SK-N-SH treated with all-trans-retinoic acid at 6 μM for 48 hours (cell line): ENCODE measurements around the gene COL5A2.
A peak's percentile ranks its signal among the peaks of the same experiment; 100 is the strongest.

Experiments
- ATAC-seq: fragments of 200-7000 bp; cut with Tn5 transposase; 3 replicates; pipeline ENCODE4 v1.9.1; 2020; ENCODE audit warnings: mild to moderate bottlenecking, moderate library complexity
- ARNTL ChIP-seq: fragments of 450-650 bp; formaldehyde crosslinking; IDR thresholded peaks from 2 replicates; pipeline ENCODE4 v1.5.0; 2020; ENCODE audit warnings: low read depth, mild to moderate bottlenecking, moderate library complexity, borderline replicate concordance
- BACH2 ChIP-seq: fragments of 250-450 bp; sonication (Bioruptor Pico); IDR thresholded peaks from 2 replicates; pipeline ENCODE4 v1.9.0; 2021; ENCODE audit warnings: mild to moderate bottlenecking, borderline replicate concordance
- CSDC2 ChIP-seq: fragments of 250-450 bp; sonication (Bioruptor Pico); IDR thresholded peaks from 2 replicates; pipeline ENCODE4 v1.5.0; 2020; ENCODE audit warnings: mild to moderate bottlenecking, moderate library complexity
- ESRRG ChIP-seq: fragments of 250-450 bp; sonication (Bioruptor Pico); IDR thresholded peaks from 2 replicates; pipeline ENCODE4 v1.6.1; 2021; ENCODE audit warnings: mild to moderate bottlenecking
- GLIS3 ChIP-seq: fragments of 250-450 bp; sonication (Bioruptor Pico); IDR thresholded peaks from 2 replicates; pipeline ENCODE4 v1.5.0; 2020; ENCODE audit warnings: mild to moderate bottlenecking, moderate library complexity
- ISL1 ChIP-seq: fragments of 250-450 bp; sonication (Bioruptor Pico); IDR thresholded peaks from 2 replicates; pipeline ENCODE4 v2.1.2; 2022; ENCODE audit warnings: mild to moderate bottlenecking, moderate library complexity
- OSR1 ChIP-seq: fragments of 250-450 bp; sonication (Bioruptor Pico); IDR thresholded peaks from 2 replicates; pipeline ENCODE4 v1.8.0; 2022; ENCODE audit warnings: moderate library complexity, mild to moderate bottlenecking, inconsistent platforms
- PPARA ChIP-seq: fragments of 250-450 bp; sonication (Bioruptor Pico); IDR thresholded peaks from 2 replicates; pipeline ENCODE4 v1.5.0; 2020; ENCODE audit warnings: mild to moderate bottlenecking, borderline replicate concordance
- SNAI2 ChIP-seq: fragments of 250-450 bp; sonication (Bioruptor Pico); IDR thresholded peaks from 2 replicates; pipeline ENCODE4 v1.5.0; 2020; ENCODE audit warnings: mild to moderate bottlenecking, moderate library complexity
- TCF4 ChIP-seq: fragments of 250-450 bp; sonication (Bioruptor Pico); IDR thresholded peaks from 2 replicates; pipeline ENCODE4 v1.8.0; 2021; ENCODE audit warnings: mild to moderate bottlenecking, moderate library complexity, borderline replicate concordance
- TOX ChIP-seq: fragments of 250-450 bp; sonication (Bioruptor Pico); IDR thresholded peaks from 2 replicates; pipeline ENCODE4 v1.8.0; 2021; ENCODE audit warnings: mild to moderate bottlenecking, moderate library complexity, borderline replicate concordance
- ZC3H10 ChIP-seq: fragments of 250-450 bp; sonication (Bioruptor Pico); IDR thresholded peaks from 2 replicates; pipeline ENCODE4 v1.5.1; 2021; ENCODE audit warnings: mild to moderate bottlenecking, moderate library complexity
- ZFP3 ChIP-seq: fragments of 250-450 bp; sonication (Bioruptor Pico); IDR thresholded peaks from 2 replicates; pipeline ENCODE4 v1.5.0; 2020; ENCODE audit warnings: mild to moderate bottlenecking, moderate library complexity
- ZFP30 ChIP-seq: fragments of 450-650 bp; formaldehyde crosslinking; IDR thresholded peaks from 2 replicates; pipeline ENCODE4 v1.5.0; 2022; ENCODE audit warnings: mild to moderate bottlenecking, moderate library complexity
- ZNF565 ChIP-seq: fragments of 450-650 bp; formaldehyde crosslinking; conservative IDR thresholded peaks from 2 replicates; pipeline ENCODE4 v1.5.0; 2020; ENCODE audit warnings: low read depth, mild to moderate bottlenecking, moderate library complexity
- ZNF70 ChIP-seq: fragments of 450-650 bp; formaldehyde crosslinking; IDR thresholded peaks from 2 replicates; pipeline ENCODE4 v1.5.0; 2020; ENCODE audit warnings: mild to moderate bottlenecking, moderate library complexity
- ZNF8 ChIP-seq: fragments of 450-650 bp; formaldehyde crosslinking; IDR thresholded peaks from 2 replicates; pipeline ENCODE4 v1.5.0; 2020; ENCODE audit warnings: mild to moderate bottlenecking, moderate library complexity
- TF ChIP-seq, protein P1 (sequence below): fragments of 250-450 bp; sonication (Bioruptor Pico); IDR thresholded peaks from 2 replicates; pipeline ENCODE4 v1.5.0; 2020; ENCODE audit warnings: mild to moderate bottlenecking, moderate library complexity
- TF ChIP-seq, protein P2 (sequence below): fragments of 250-450 bp; sonication (Bioruptor Pico); IDR thresholded peaks from 2 replicates; pipeline ENCODE4 v1.5.1; 2020; ENCODE audit warnings: low read depth, mild to moderate bottlenecking, moderate library complexity
- TF ChIP-seq, protein P3 (sequence below): fragments of 250-450 bp; sonication (Bioruptor Pico); IDR thresholded peaks from 2 replicates; pipeline ENCODE4 v1.8.0; 2021; ENCODE audit warnings: low read depth, mild to moderate bottlenecking, moderate library complexity, borderline replicate concordance
- TF ChIP-seq, protein P4 (sequence below): fragments of 250-450 bp; sonication (Bioruptor Pico); IDR thresholded peaks from 2 replicates; pipeline ENCODE4 v1.8.0; 2020; ENCODE audit warnings: mild to moderate bottlenecking, moderate library complexity, borderline replicate concordance
- TF ChIP-seq, protein P5 (sequence below): fragments of 250-450 bp; sonication (Bioruptor Pico); IDR thresholded peaks from 2 replicates; pipeline ENCODE4 v1.5.1; 2021; ENCODE audit warnings: mild to moderate bottlenecking, moderate library complexity

Gene COL5A2

DNA sequence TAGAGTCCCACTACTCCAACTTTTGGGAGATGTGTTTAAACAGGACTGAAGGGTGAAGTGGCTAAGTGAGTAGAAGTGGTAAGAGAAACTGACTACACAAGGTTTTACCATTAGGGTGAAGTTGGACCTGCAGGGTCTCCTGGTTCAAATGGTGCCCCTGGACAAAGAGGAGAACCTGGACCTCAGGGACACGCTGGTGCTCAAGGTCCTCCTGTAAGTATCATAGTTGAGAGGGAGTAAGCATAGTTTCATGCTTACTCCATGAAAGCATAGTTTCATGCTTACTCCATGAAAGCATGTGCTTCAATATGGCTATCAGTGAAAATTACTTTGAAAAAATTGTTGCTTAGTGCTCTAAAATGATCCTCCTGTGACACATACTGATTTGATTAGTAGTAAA lies 186.3 kb downstream of the COL5A2 start:
- no peak for ATAC-seq
- TF ChIP-seq TOX (CRISPR knock-in tag) (no peak), ZNF70 (CRISPR knock-in tag) (no peak), ISL1 (CRISPR knock-in tag) (no peak)
- TF ChIP-seq, protein P1, sequence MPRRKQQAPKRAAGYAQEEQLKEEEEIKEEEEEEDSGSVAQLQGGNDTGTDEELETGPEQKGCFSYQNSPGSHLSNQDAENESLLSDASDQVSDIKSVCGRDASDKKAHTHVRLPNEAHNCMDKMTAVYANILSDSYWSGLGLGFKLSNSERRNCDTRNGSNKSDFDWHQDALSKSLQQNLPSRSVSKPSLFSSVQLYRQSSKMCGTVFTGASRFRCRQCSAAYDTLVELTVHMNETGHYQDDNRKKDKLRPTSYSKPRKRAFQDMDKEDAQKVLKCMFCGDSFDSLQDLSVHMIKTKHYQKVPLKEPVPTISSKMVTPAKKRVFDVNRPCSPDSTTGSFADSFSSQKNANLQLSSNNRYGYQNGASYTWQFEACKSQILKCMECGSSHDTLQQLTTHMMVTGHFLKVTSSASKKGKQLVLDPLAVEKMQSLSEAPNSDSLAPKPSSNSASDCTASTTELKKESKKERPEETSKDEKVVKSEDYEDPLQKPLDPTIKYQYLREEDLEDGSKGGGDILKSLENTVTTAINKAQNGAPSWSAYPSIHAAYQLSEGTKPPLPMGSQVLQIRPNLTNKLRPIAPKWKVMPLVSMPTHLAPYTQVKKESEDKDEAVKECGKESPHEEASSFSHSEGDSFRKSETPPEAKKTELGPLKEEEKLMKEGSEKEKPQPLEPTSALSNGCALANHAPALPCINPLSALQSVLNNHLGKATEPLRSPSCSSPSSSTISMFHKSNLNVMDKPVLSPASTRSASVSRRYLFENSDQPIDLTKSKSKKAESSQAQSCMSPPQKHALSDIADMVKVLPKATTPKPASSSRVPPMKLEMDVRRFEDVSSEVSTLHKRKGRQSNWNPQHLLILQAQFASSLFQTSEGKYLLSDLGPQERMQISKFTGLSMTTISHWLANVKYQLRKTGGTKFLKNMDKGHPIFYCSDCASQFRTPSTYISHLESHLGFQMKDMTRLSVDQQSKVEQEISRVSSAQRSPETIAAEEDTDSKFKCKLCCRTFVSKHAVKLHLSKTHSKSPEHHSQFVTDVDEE, result no peak

DNA sequence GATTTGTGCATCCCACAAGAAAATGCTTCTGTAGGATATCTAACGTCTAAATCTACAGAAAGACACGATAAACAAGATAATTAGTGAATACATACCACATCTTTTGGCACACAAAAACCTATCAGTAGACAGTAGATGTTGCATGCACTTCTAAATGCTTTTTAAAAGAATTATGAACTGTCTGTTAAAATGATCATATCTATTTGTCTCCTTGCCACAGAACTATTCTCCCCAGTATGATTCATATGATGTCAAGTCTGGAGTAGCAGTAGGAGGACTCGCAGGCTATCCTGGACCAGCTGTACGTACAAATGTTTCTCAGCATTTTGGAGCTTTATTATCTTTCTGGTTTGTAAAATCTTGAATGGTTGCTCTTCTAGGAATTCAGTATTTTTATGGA lies 192.7 kb downstream of the COL5A2 start:
- no peak for TF ChIP-seq ZNF8
- TF ChIP-seq OSR1 (CRISPR knock-in tag), result no peak
- no peak for TF ChIP-seq ZC3H10 (CRISPR knock-in tag)
- TF ChIP-seq GLIS3 (CRISPR knock-in tag), result peak; percentile 71; the same call in 1 of the 2 replicates
- no peak for TF ChIP-seq TCF4 (CRISPR knock-in tag)
- TF ChIP-seq SNAI2 (CRISPR knock-in tag), result no peak
- no peak for TF ChIP-seq ZNF565 (CRISPR knock-in tag)
- TF ChIP-seq, protein P2, sequence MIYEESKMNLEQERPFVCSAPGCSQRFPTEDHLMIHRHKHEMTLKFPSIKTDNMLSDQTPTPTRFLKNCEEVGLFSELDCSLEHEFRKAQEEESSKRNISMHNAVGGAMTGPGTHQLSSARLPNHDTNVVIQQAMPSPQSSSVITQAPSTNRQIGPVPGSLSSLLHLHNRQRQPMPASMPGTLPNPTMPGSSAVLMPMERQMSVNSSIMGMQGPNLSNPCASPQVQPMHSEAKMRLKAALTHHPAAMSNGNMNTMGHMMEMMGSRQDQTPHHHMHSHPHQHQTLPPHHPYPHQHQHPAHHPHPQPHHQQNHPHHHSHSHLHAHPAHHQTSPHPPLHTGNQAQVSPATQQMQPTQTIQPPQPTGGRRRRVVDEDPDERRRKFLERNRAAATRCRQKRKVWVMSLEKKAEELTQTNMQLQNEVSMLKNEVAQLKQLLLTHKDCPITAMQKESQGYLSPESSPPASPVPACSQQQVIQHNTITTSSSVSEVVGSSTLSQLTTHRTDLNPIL, result peak; percentile 85
- TF ChIP-seq, protein P1, result no peak
- TF ChIP-seq ZFP3 (CRISPR knock-in tag), result no peak
- peak; percentile 79; the same call in 1 of the 2 replicates for TF ChIP-seq TOX (CRISPR knock-in tag)
- TF ChIP-seq ISL1 (CRISPR knock-in tag), result peak; percentile 97
- TF ChIP-seq, protein P3, sequence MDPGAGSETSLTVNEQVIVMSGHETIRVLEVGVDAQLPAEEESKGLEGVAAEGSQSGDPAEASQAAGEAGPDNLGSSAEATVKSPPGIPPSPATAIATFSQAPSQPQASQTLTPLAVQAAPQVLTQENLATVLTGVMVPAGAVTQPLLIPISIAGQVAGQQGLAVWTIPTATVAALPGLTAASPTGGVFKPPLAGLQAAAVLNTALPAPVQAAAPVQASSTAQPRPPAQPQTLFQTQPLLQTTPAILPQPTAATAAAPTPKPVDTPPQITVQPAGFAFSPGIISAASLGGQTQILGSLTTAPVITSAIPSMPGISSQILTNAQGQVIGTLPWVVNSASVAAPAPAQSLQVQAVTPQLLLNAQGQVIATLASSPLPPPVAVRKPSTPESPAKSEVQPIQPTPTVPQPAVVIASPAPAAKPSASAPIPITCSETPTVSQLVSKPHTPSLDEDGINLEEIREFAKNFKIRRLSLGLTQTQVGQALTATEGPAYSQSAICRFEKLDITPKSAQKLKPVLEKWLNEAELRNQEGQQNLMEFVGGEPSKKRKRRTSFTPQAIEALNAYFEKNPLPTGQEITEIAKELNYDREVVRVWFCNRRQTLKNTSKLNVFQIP, result peak; percentile 59; the same call in 1 of the 2 replicates
- 0 out of 2 replicates have a peak, but pooled peaks have one; percentile 62 for TF ChIP-seq CSDC2
- TF ChIP-seq, protein P4, sequence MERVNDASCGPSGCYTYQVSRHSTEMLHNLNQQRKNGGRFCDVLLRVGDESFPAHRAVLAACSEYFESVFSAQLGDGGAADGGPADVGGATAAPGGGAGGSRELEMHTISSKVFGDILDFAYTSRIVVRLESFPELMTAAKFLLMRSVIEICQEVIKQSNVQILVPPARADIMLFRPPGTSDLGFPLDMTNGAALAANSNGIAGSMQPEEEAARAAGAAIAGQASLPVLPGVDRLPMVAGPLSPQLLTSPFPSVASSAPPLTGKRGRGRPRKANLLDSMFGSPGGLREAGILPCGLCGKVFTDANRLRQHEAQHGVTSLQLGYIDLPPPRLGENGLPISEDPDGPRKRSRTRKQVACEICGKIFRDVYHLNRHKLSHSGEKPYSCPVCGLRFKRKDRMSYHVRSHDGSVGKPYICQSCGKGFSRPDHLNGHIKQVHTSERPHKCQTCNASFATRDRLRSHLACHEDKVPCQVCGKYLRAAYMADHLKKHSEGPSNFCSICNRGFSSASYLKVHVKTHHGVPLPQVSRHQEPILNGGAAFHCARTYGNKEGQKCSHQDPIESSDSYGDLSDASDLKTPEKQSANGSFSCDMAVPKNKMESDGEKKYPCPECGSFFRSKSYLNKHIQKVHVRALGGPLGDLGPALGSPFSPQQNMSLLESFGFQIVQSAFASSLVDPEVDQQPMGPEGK (CRISPR knock-in tag), result peak; percentile 77
- TF ChIP-seq PPARA, result no peak
- TF ChIP-seq ZFP30 (CRISPR knock-in tag), result no peak
- peak; percentile 8; the same call in 1 of the 2 replicates for TF ChIP-seq ESRRG (CRISPR knock-in tag)
- TF ChIP-seq ARNTL (CRISPR knock-in tag), result no peak
- TF ChIP-seq, protein P5, sequence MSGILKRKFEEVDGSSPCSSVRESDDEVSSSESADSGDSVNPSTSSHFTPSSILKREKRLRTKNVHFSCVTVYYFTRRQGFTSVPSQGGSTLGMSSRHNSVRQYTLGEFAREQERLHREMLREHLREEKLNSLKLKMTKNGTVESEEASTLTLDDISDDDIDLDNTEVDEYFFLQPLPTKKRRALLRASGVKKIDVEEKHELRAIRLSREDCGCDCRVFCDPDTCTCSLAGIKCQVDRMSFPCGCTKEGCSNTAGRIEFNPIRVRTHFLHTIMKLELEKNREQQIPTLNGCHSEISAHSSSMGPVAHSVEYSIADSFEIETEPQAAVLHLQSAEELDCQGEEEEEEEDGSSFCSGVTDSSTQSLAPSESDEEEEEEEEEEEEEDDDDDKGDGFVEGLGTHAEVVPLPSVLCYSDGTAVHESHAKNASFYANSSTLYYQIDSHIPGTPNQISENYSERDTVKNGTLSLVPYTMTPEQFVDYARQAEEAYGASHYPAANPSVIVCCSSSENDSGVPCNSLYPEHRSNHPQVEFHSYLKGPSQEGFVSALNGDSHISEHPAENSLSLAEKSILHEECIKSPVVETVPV, result no peak
- TF ChIP-seq BACH2, result no peak
- peak; percentile 77 for ATAC-seq
